ENCODE measurements around the gene CIPC.

GRCh38 chr14:77131206-77131605 is 33.1 kb downstream of the CIPC start:
- no peak for TF ChIP-seq CTCF (conservative IDR thresholded peaks at IDR 0.05; ENCODE audit: low read depth, low read length)
- no peak for TF ChIP-seq EZH2 (IDR thresholded peaks at IDR 0.05; ENCODE audit: low read length, unreplicated experiment)
- TF ChIP-seq EZH2phosphoT487 (IDR thresholded peaks at IDR 0.05; ENCODE audit: borderline replicate concordance, low read length) = no peak
